Measurements from ENCODE around the gene TBC1D5. TPM values are rescaled to one million over a fixed set of nuclear protein-coding genes. Genes with fewer than 3 reads are reported as not detected.

TBC1D5 gene
- total and polyA plus RNA-seq, 4 donors, result 11.8 to 75.5 (median 34.5) TPM

DNA sequence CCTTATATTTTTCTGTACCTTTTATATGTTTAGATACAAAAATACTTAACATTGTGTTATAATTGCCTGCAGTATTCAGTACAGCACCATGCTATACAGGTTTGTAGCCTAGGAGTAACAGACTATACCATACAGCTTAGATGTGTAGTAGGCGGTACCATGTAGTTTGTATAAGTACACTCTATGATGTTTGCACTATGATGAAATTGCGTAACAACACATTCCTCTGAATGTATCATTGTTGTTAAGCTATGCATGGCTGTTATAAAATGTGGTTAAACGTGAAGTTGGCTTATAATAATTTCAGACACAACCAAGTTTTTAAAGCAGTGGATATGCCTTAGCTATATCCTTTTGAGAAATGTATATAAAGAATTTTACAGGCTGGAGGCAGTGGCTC lies 529.3 kb downstream of the TBC1D5 start:
- 95% methylated on average over 3 of the region's 3 CpGs for WGBS, 2 donors
- no peaks in the 10 kb centered on the region for H3K9me3 ChIP-seq (ENCODE audit: control insufficient read depth, low read length)
- no peaks in the 10 kb centered on the region for H3K36me3 ChIP-seq (ENCODE audit: control insufficient read depth in 1 of 2, insufficient read depth in 2 of 2, low read length in 1 of 2)
- DNase-seq (no peak), ATAC-seq (ENCODE audit: low FRiP score) (no peak)
- H3K27ac ChIP-seq (ENCODE audit: low read depth in 1 of 2, low read length in 2 of 2), result no peak overlapping the region
- peaks cover 0 to 1% of the 10 kb centered on the region in 2 donors for H3K4me1 ChIP-seq (ENCODE audit: control insufficient read depth in 1 of 2, insufficient read depth in 2 of 2, low read length in 2 of 2)
- H3K27me3 ChIP-seq (ENCODE audit: control insufficient read depth in 1 of 2, insufficient read depth in 2 of 2, low read length in 1 of 2), result no peaks in the 10 kb centered on the region
- H3K4me3 ChIP-seq (ENCODE audit: low read length in 2 of 2), result no peak overlapping the region
- intact Hi-C loops (cut with DNase I), result no loop called here

DNA sequence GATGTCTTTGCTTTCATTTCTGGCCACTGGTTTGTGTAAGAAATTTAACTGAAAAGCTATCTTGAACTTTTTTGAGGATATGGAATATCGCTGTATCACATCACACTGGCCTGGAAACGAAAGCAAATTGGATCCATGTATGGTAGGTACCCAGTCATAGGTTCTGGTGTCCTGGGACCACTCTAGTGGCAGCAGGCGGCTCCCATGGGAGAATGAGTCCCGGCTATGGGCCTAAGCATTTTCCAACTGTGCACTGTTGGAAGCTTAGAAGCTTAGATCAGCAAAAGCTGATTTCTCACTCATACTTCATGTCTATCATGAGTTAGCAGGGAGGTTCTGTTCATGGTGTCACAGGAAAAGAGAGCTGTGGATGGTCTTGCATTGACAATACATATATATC lies 534.5 kb downstream of the TBC1D5 start:
- Histone ChIP-seq H3K27ac (ENCODE audit: low read depth in 1 of 2, low read length in 2 of 2) (peak overlapping the region in 1 of 2 donors; percentile 42), H3K36me3 (ENCODE audit: control insufficient read depth in 1 of 2, insufficient read depth in 2 of 2, low read length in 1 of 2) (no peaks in the 10 kb centered on the region), H3K4me3 (ENCODE audit: low read length in 2 of 2) (no peak overlapping the region), H3K9me3 (ENCODE audit: control insufficient read depth, low read length) (no peaks in the 10 kb centered on the region), H3K4me1 (ENCODE audit: control insufficient read depth in 1 of 2, insufficient read depth in 2 of 2, low read length in 2 of 2) (peaks cover 3 to 4% of the 10 kb centered on the region in 2 donors), H3K27me3 (ENCODE audit: control insufficient read depth in 1 of 2, insufficient read depth in 2 of 2, low read length in 1 of 2) (no peaks in the 10 kb centered on the region)
- WGBS, 2 donors, result 29 to 35% methylated on average over 4 of the region's 4 CpGs
- intact Hi-C loops (cut with DNase I), result loop anchor here in 1 of 2 donors (2.0 kb wide), 1 partner anchor 29 kb away; no protein-coding TSS in a partner anchor
- ATAC-seq (ENCODE audit: low FRiP score) (peak; percentile 75), DNase-seq (peak in 1 of 2 donors; percentile 77)

DNA sequence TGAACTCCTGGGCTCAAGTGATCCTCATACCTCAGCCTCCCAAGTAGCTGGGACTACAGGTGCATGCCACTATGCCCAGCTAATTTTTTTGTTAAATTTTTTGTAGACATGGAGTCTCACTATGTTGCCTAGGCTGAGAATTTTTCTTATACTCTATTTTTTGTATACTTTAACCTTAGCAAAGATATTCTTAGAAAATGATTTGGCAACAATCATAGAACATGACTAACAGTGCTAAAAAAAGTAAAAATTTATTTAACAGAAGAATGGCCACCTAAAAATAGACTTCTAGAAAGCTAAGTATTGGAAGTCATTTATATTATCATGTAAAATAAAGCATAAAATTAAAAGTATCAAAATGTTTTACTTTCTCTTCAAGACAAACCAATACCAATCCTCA lies 535.4 kb downstream of the TBC1D5 start:
- ATAC-seq (ENCODE audit: low FRiP score) (peak; percentile 52), DNase-seq (no peak)
- H3K9me3 ChIP-seq (ENCODE audit: control insufficient read depth, low read length), result peaks cover 2% of the 10 kb centered on the region
- no peaks in the 10 kb centered on the region for H3K36me3 ChIP-seq (ENCODE audit: control insufficient read depth in 1 of 2, insufficient read depth in 2 of 2, low read length in 1 of 2)
- peak overlapping the region in 1 of 2 donors; percentile 57 for H3K27ac ChIP-seq (ENCODE audit: low read depth in 1 of 2, low read length in 2 of 2)
- intact Hi-C loops (cut with DNase I), result loop anchor here in 1 of 2 donors (2.0 kb wide), 1 partner anchor 28 kb away; no protein-coding TSS in a partner anchor
- H3K27me3 ChIP-seq (ENCODE audit: control insufficient read depth in 1 of 2, insufficient read depth in 2 of 2, low read length in 1 of 2), result no peaks in the 10 kb centered on the region
- no peak overlapping the region for H3K4me3 ChIP-seq (ENCODE audit: low read length in 2 of 2)
- peaks cover 3 to 4% of the 10 kb centered on the region in 2 donors for H3K4me1 ChIP-seq (ENCODE audit: control insufficient read depth in 1 of 2, insufficient read depth in 2 of 2, low read length in 2 of 2)

DNA sequence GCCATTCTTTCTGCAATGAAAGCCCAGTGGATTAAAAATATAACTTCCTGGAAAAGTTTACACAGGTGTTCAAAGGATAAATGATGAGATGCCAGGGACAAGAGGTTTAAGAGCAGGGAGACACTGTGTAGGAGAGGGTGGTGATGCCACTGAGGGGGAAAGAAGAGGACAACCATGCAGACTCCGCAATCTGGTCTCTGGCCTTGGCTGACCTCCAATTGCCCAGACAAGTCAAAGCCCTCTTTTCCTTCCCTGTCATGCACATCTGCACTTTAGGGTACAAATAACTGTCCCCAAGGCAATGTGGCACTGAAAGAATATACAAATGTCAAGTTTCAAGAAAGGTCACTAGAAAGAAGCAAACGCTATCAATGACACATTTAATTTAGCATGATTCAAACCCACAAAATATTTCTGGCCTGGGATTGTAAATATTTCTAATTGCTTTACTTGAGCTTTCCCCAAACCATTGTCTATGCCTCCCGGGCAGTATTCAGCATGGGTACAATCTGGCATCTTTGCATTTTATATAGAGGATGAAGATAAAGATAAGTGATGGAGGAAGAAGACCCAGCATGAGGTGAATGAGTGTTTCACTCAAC lies 538.3 kb downstream of the TBC1D5 start:
- H3K27me3 ChIP-seq (ENCODE audit: control insufficient read depth in 1 of 2, insufficient read depth in 2 of 2, low read length in 1 of 2), result no peaks in the 10 kb centered on the region

DNA sequence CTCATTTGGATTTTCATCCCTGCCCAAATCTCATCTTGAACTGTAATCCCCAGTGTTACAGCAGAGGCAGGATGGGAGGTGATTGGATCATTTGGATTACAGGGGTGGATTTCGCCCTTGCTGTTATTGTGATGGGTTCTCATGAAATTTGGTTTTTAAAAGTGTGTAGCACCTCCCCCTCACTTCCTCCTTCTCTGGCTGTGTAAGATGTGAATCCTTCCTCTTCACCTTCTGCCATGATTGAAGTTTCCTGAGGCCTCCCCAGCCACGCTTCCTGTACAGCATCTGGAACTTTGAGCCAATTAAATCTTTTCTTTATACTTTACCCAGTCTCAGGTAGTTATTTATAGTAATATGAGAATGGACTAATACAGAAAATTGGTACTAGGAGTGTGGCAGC lies 540.9 kb downstream of the TBC1D5 start:
- Histone ChIP-seq H3K27ac (ENCODE audit: low read depth in 1 of 2, low read length in 2 of 2) (no peak overlapping the region), H3K36me3 (ENCODE audit: control insufficient read depth in 1 of 2, insufficient read depth in 2 of 2, low read length in 1 of 2) (no peaks in the 10 kb centered on the region), H3K9me3 (ENCODE audit: control insufficient read depth, low read length) (peaks cover 2% of the 10 kb centered on the region), H3K27me3 (ENCODE audit: control insufficient read depth in 1 of 2, insufficient read depth in 2 of 2, low read length in 1 of 2) (no peaks in the 10 kb centered on the region), H3K4me1 (ENCODE audit: control insufficient read depth in 1 of 2, insufficient read depth in 2 of 2, low read length in 2 of 2) (peaks cover 0 to 7% of the 10 kb centered on the region in 2 donors), H3K4me3 (ENCODE audit: low read length in 2 of 2) (no peak overlapping the region)
- 95 to 100% methylated on average over 2 of the region's 2 CpGs for WGBS, 2 donors
- ATAC-seq (ENCODE audit: low FRiP score) (no peak), DNase-seq (no peak)
- intact Hi-C loops (cut with DNase I), result no loop called here

More for the DNA sequence above, 538.3 kb downstream of the TBC1D5 start:
- Histone ChIP-seq H3K27ac (ENCODE audit: low read depth in 1 of 2, low read length in 2 of 2) (no peak overlapping the region), H3K4me3 (ENCODE audit: low read length in 2 of 2) (no peak overlapping the region), H3K9me3 (ENCODE audit: control insufficient read depth, low read length) (peaks cover 2% of the 10 kb centered on the region), H3K4me1 (ENCODE audit: control insufficient read depth in 1 of 2, insufficient read depth in 2 of 2, low read length in 2 of 2) (peaks cover 3 to 7% of the 10 kb centered on the region in 2 donors), H3K36me3 (ENCODE audit: control insufficient read depth in 1 of 2, insufficient read depth in 2 of 2, low read length in 1 of 2) (no peaks in the 10 kb centered on the region)
- WGBS, 2 donors, result 93 to 94% methylated on average over 3 of the region's 3 CpGs
- ATAC-seq (ENCODE audit: low FRiP score) (no peak), DNase-seq (no peak)
- intact Hi-C loops (cut with DNase I), result no loop called here

DNA sequence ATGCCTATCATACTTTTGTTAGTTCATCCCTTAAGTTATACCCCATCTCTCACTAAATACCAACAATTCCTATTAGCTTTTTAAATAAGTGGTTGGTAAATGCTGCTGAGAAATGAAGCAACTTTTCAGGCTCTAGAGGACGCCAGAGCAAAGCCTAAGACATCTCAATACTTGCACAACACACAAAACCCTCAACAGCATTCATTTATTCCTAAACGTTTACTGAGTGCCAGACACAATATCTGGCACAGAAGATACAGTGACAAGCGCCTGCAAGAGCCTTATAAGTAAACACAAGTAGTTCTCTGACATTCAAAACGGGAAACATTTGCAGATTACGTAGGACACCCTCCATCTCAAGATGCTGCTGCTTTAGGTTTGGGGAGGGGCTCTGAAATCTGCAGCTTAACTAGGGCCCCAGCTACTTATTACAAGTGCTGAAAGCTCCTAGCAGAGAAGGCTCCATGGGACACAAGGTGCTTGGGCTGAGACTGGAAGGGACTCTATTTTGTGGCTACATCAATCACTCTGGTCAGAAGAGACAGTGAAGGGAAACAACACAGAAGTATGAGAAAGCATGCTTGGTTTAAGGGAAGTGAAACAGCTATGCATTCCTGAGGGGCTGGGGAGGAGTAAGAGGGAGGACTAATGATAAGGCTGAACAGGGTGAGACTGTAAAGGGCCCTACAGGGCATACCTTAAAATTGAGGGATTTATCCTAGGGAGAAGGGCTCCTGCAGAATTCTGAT lies 546.4 kb downstream of the TBC1D5 start:
- Histone ChIP-seq H3K9me3 (ENCODE audit: control insufficient read depth, low read length) (no peaks in the 10 kb centered on the region), H3K4me3 (ENCODE audit: low read length in 2 of 2) (no peak overlapping the region), H3K36me3 (ENCODE audit: control insufficient read depth in 1 of 2, insufficient read depth in 2 of 2, low read length in 1 of 2) (no peaks in the 10 kb centered on the region), H3K27ac (ENCODE audit: low read depth in 1 of 2, low read length in 2 of 2) (peak overlapping the region in 1 of 2 donors; percentile 55), H3K27me3 (ENCODE audit: control insufficient read depth in 1 of 2, insufficient read depth in 2 of 2, low read length in 1 of 2) (no peaks in the 10 kb centered on the region), H3K4me1 (ENCODE audit: control insufficient read depth in 1 of 2, insufficient read depth in 2 of 2, low read length in 2 of 2) (peaks cover 3 to 12% of the 10 kb centered on the region in 2 donors)
- DNase-seq, result no peak
- ATAC-seq (ENCODE audit: low FRiP score), result peak; percentile 46
- 4 to 6% methylated on average over 5 of the region's 5 CpGs for WGBS, 2 donors
- intact Hi-C loops (cut with DNase I), result loop anchor here in 1 of 2 donors (5.0 kb wide), 1 partner anchor 36 kb away; no protein-coding TSS in a partner anchor

DNA sequence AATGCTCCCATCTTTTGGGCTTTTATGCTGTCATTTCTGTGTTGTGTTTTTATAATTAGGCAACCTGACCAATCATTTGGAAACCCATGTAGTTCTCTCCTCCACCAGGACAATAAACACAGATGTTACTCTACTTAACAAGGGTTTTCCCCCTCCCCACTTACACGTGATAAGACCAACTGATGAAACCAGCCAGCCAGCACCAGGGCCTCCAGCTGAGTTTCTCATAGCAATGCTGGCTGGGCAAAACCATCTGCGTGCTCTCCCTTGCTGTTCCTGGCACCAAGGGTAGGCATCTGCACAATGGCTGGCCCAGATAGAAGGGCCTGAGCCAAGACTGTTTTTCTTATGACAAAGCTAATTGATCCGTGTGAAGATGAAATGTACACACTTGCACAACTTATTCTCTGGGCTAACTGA lies 547.2 kb downstream of the TBC1D5 start:
- 0 to 3% methylated on average over 3 of the region's 3 CpGs for WGBS, 2 donors
- Histone ChIP-seq H3K27me3 (ENCODE audit: control insufficient read depth in 1 of 2, insufficient read depth in 2 of 2, low read length in 1 of 2) (no peaks in the 10 kb centered on the region), H3K4me1 (ENCODE audit: control insufficient read depth in 1 of 2, insufficient read depth in 2 of 2, low read length in 2 of 2) (peaks cover 3 to 12% of the 10 kb centered on the region in 2 donors), H3K4me3 (ENCODE audit: low read length in 2 of 2) (no peak overlapping the region), H3K27ac (ENCODE audit: low read depth in 1 of 2, low read length in 2 of 2) (peak overlapping the region in 1 of 2 donors; percentile 68), H3K9me3 (ENCODE audit: control insufficient read depth, low read length) (no peaks in the 10 kb centered on the region), H3K36me3 (ENCODE audit: control insufficient read depth in 1 of 2, insufficient read depth in 2 of 2, low read length in 1 of 2) (peaks cover 0 to 3% of the 10 kb centered on the region in 2 donors)
- intact Hi-C loops (cut with DNase I), result loop anchor here in 1 of 2 donors (5.0 kb wide), 1 partner anchor 37 kb away; no protein-coding TSS in a partner anchor
- DNase-seq, result no peak
- ATAC-seq (ENCODE audit: low FRiP score), result peak; percentile 19

DNA sequence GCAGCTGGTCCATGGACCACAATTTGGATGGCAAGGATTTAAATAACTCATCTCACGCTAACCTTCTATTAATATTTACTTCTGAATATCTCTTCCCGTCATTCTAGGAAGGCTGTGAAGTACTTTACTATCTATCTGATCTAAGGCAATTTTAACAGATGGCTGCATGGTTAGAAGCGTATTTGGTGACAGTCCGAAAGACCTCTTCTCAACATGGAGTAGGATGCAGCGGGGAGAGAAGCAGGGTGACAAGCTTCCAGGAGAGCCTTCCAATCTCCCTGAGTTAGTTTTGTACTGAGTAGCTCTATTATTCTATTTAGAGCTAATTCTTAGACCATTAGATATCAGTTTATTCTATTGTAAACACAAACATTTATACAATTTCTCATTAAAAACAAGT lies 548.3 kb downstream of the TBC1D5 start:
- H3K9me3 ChIP-seq (ENCODE audit: control insufficient read depth, low read length), result no peaks in the 10 kb centered on the region
- peaks cover 0 to 3% of the 10 kb centered on the region in 2 donors for H3K36me3 ChIP-seq (ENCODE audit: control insufficient read depth in 1 of 2, insufficient read depth in 2 of 2, low read length in 1 of 2)
- intact Hi-C loops (cut with DNase I), result no loop called here
- H3K27ac ChIP-seq (ENCODE audit: low read depth in 1 of 2, low read length in 2 of 2), result no peak overlapping the region
- H3K4me1 ChIP-seq (ENCODE audit: control insufficient read depth in 1 of 2, insufficient read depth in 2 of 2, low read length in 2 of 2), result peaks cover 3 to 12% of the 10 kb centered on the region in 2 donors
- ATAC-seq (ENCODE audit: low FRiP score), result no peak
- 93 to 97% methylated on average over 5 of the region's 5 CpGs for WGBS, 2 donors
- H3K27me3 ChIP-seq (ENCODE audit: control insufficient read depth in 1 of 2, insufficient read depth in 2 of 2, low read length in 1 of 2), result no peaks in the 10 kb centered on the region
- no peak overlapping the region for H3K4me3 ChIP-seq (ENCODE audit: low read length in 2 of 2)
- no peak for DNase-seq

Data from aorta (tissue), 5 donors.